Thyroid gland (tissue), 4 donors: ENCODE results near the gene NUFIP2. TPM values are rescaled to one million over a fixed set of nuclear protein-coding genes. Genes with fewer than 3 reads are reported as not detected.

ENCODE experiments used
- DNase-seq, 2 donors: peaks; one replicate each; pipeline ENCODE4 v3.0.0-alpha.2; 2019
- H3K27ac ChIP-seq, 3 donors: fragments of 200-600 bp; sonication (generic); 1 replicate in 2 of 3; 2 replicates in 1 of 3; pipeline ENCODE4 v1.5.1; 2016 to 2019; ENCODE audit warnings: mild to moderate bottlenecking in 1 of 3, moderate library complexity in 1 of 3
- H3K27me3 ChIP-seq: fragments of 200-600 bp; sonication (generic); one replicate; pipeline ENCODE4 v1.5.1; 2019
- H3K36me3 ChIP-seq, 2 donors: fragments of 200-600 bp; sonication (generic); one replicate each; pipeline ENCODE4 v1.5.1; 2016 to 2019
- H3K4me1 ChIP-seq, 2 donors: fragments of 200-600 bp; sonication (generic); one replicate each; pipeline ENCODE4 v1.5.1; 2017 to 2019
- H3K4me3 ChIP-seq, 3 donors: fragments of 200-600 bp; sonication (generic); replicated peaks in 1 of 3; 1 replicate in 2 of 3; 2 replicates in 1 of 3; pipeline ENCODE4 v1.5.1; 2016; ENCODE audit warnings: mild to moderate bottlenecking in 1 of 3
- H3K9me3 ChIP-seq: fragments of 200-600 bp; sonication (generic); one replicate; pipeline ENCODE4 v1.5.1; 2017
- POLR2A ChIP-seq, 2 donors: fragments of 450-650 bp; IDR thresholded peaks; one replicate each; pipeline ENCODE4 v1.6.1; 2017; ENCODE audit warnings: antibody characterized with exemption in 2 of 2, mild to moderate bottlenecking in 2 of 2, moderate library complexity in 1 of 2
- WGBS, 2 donors: methylation state at CpG; one replicate each; pipeline ENCODE4 v1.1.5; 2017; 5-methylcytosine and 5-hydroxymethylcytosine counted together
- intact Hi-C: fragments of 100-400 bp; cut with DNase I; formaldehyde crosslinking; loops from one replicate; pipeline ENCODE4 v1.15.1; 2023
- total RNA-seq, 4 donors: library from RNA; depleted of rRNA; stranded (reverse); fragments of >200 nt; gene quantifications; one replicate each; pipeline ENCODE4 v1.2.3, GENCODE V29; 2016
- TF ChIP-seq, protein P1 (sequence below), 6 experiments: fragments of 200-600 bp in 3 of 6; fragments of 450-650 bp in 3 of 6; sonication (generic) in 3 of 6; IDR thresholded peaks; one replicate each; pipeline ENCODE4 v1.5.1; 2016 to 2019; ENCODE audit warnings: antibody characterized with exemption in 6 of 6, mild to moderate bottlenecking in 2 of 6, inconsistent platforms in 1 of 6, moderate library complexity in 1 of 6

The NUFIP2 gene
- total RNA-seq, 4 donors from 2014 or later: 29.9 to 52.3 (median 41.1) TPM

DNA sequence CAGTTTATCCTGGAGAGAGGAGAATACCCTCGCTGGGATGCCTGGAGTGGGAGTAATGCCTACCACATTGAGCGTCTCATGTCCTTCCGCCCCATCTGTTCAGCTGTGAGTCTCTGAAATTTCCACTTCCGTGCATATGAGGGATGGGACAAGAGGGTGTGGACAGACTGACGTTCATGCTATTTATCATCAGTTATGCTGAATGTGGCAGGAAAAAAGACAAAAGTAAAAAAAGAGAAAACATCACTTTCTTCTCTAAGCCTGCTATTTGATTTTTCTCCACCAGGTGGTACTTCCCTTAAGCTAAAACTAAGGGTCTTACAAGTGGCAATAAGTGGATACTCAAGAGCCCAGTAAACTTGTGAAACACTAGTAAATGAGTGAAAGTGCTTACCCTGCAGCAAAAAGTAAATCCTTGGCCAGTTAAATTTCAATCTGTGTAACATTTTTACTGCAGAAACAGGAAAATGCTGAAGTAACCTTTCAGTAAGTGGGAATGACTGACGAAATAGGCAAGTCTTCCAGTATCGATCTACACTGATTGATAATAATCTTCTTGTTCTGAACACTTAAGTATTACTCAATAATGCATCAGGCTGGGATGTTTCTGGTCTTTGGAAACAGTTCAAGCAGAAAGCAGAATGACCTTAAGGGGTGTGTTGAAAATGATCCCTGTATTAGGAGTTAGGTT, 41.7 kb downstream of the NUFIP2 start:
- Histone ChIP-seq H3K4me1 (peaks cover 0 to 9% of the 10 kb centered on the region in 2 donors), H3K27ac (no peak overlapping the region), H3K27me3 (no peaks in the 10 kb centered on the region), H3K4me3 (no peak overlapping the region), H3K36me3 (no peaks in the 10 kb centered on the region), H3K9me3 (no peaks in the 10 kb centered on the region)
- DNase-seq: no peak
- 66 to 71% methylated on average over 7 of the region's 7 CpGs for WGBS, 2 donors
- no peak for TF ChIP-seq POLR2A (IDR thresholded peaks at IDR 0.05)
- TF ChIP-seq, protein P1, sequence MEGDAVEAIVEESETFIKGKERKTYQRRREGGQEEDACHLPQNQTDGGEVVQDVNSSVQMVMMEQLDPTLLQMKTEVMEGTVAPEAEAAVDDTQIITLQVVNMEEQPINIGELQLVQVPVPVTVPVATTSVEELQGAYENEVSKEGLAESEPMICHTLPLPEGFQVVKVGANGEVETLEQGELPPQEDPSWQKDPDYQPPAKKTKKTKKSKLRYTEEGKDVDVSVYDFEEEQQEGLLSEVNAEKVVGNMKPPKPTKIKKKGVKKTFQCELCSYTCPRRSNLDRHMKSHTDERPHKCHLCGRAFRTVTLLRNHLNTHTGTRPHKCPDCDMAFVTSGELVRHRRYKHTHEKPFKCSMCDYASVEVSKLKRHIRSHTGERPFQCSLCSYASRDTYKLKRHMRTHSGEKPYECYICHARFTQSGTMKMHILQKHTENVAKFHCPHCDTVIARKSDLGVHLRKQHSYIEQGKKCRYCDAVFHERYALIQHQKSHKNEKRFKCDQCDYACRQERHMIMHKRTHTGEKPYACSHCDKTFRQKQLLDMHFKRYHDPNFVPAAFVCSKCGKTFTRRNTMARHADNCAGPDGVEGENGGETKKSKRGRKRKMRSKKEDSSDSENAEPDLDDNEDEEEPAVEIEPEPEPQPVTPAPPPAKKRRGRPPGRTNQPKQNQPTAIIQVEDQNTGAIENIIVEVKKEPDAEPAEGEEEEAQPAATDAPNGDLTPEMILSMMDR (IDR thresholded peaks at IDR 0.05): peak in 4 of 6 experiments; percentile 32 to 37 (median 35)
- intact Hi-C loops: no loop called here

DNA sequence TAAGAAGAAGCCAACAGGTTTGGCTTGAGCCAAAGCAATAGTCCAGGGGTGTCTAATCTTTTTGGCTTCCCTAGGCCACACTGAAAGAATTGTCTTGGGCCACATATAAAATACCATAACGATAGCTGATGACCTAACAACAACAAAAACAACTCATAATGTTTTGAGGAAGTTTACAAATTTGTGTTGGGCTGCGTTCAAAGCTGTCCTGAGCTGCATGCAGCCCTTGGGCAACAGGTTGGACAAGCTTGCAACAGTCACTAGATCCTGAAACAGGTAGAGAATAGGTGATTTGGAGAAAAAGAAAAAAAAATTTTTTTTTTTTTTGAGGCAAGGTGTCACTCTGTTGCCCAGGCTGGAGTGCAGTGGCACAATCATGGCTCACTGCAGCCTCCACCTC, 42.8 kb downstream of the NUFIP2 start:
- Histone ChIP-seq H3K36me3 (no peaks in the 10 kb centered on the region), H3K27ac (no peak overlapping the region), H3K27me3 (no peaks in the 10 kb centered on the region), H3K4me3 (no peak overlapping the region), H3K9me3 (no peaks in the 10 kb centered on the region), H3K4me1 (peaks cover 0 to 9% of the 10 kb centered on the region in 2 donors)
- TF ChIP-seq, protein P1 (IDR thresholded peaks at IDR 0.05): no peak
- TF ChIP-seq POLR2A (IDR thresholded peaks at IDR 0.05): no peak
- 84 to 85% methylated on average over 2 of the region's 2 CpGs for WGBS, 2 donors
- DNase-seq: no peak
- intact Hi-C loops: no loop called here

DNA sequence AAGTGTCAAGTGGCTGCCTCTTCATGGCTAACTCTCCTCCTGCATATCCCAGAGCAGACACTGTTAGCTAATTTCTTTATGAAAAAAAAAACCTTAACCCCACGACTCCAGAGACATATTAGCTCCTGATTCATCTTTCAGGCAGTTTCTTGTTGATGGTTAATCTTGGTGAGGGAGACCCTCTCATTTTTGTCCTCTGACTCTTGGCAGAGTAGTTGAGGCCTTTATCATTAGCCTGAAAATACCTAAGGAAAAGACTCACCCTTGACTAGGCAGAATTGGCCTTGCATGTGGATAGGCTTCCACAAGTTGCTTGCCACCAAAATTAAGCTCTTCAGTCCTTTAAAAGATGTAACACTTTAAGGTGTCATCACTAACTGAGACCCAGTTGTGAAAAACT, 43.3 kb downstream of the NUFIP2 start:
- Histone ChIP-seq H3K27me3 (no peaks in the 10 kb centered on the region), H3K36me3 (no peaks in the 10 kb centered on the region), H3K9me3 (no peaks in the 10 kb centered on the region), H3K4me3 (no peak overlapping the region), H3K27ac (no peak overlapping the region), H3K4me1 (peaks cover 0 to 9% of the 10 kb centered on the region in 2 donors)
- intact Hi-C loops: no loop called here
- DNase-seq: no peak
- 76 to 83% methylated on average over 1 of the region's 1 CpG for WGBS, 2 donors
- TF ChIP-seq, protein P1 (IDR thresholded peaks at IDR 0.05): no peak
- no peak for TF ChIP-seq POLR2A (IDR thresholded peaks at IDR 0.05)

DNA sequence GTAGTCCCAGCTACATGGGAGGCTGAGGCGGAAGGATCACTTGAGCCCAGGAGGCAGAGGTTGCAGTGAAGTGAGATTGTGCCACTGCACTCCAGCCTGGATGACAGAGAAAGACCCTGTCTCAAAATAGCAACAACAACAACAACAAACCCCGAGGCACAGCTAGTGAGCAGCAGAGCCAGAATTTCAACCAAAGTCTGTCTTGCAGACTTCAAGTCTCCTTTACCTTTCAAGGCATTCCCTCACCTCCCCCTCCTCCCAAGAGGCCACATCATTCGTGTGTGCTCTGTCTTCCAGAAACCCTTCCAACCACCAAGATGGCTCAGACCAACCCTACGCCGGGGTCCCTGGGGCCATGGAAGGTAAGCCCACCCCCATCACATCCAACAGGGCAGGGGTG, 45.1 kb downstream of the NUFIP2 start:
- DNase-seq: no peak
- Histone ChIP-seq H3K27ac (no peak overlapping the region), H3K4me3 (no peak overlapping the region), H3K9me3 (no peaks in the 10 kb centered on the region), H3K4me1 (peaks cover 0 to 6% of the 10 kb centered on the region in 2 donors), H3K36me3 (no peaks in the 10 kb centered on the region), H3K27me3 (no peaks in the 10 kb centered on the region)
- TF ChIP-seq, protein P1 (IDR thresholded peaks at IDR 0.05): no peak
- no peak for TF ChIP-seq POLR2A (IDR thresholded peaks at IDR 0.05)
- intact Hi-C loops: no loop called here
- 73 to 74% methylated on average over 5 of the region's 5 CpGs for WGBS, 2 donors

DNA sequence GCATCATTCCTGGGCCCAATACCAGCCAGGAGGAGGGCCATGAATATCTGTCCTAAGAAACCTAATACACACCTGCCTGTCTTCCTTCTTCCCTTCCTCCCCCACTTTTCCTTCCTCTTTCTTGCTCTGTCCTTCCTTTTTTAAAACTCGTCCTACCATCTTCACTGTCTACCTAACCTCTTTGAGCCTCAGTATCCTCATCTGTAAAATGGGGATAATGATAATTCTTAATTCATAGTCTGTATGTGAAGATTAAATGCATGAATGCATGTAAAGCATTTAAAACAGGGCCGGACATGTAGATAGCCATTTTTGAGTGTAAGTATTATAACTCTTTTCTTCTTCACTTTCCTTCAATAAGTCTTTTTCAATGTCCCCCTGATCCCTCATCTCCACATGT, 46.7 kb downstream of the NUFIP2 start:
- Histone ChIP-seq H3K9me3 (no peaks in the 10 kb centered on the region), H3K36me3 (no peaks in the 10 kb centered on the region), H3K27me3 (no peaks in the 10 kb centered on the region), H3K27ac (no peak overlapping the region), H3K4me1 (peaks cover 0 to under 1% of the 10 kb centered on the region in 2 donors), H3K4me3 (no peak overlapping the region)
- intact Hi-C loops: no loop called here
- no peak for DNase-seq
- TF ChIP-seq POLR2A (IDR thresholded peaks at IDR 0.05): no peak
- TF ChIP-seq, protein P1 (IDR thresholded peaks at IDR 0.05): no peak
- WGBS, 2 donors: 84 to 87% methylated on average over 2 of the region's 2 CpGs
